Stimulated activated CD8-positive, alpha-beta memory T cell treated with anti-CD3 and anti-CD28 coated beads, Interleukin-7, amount 100 ng/mL, for 1 hour (primary cell): ENCODE measurements around the gene CPSF2.

Source experiments
- DNase-seq, 2 donors: peaks; one replicate each; pipeline ENCODE4 v3.0.0-alpha.2; 2020; ENCODE audit warnings: low read depth in 2 of 2

Gene CPSF2

DNA sequence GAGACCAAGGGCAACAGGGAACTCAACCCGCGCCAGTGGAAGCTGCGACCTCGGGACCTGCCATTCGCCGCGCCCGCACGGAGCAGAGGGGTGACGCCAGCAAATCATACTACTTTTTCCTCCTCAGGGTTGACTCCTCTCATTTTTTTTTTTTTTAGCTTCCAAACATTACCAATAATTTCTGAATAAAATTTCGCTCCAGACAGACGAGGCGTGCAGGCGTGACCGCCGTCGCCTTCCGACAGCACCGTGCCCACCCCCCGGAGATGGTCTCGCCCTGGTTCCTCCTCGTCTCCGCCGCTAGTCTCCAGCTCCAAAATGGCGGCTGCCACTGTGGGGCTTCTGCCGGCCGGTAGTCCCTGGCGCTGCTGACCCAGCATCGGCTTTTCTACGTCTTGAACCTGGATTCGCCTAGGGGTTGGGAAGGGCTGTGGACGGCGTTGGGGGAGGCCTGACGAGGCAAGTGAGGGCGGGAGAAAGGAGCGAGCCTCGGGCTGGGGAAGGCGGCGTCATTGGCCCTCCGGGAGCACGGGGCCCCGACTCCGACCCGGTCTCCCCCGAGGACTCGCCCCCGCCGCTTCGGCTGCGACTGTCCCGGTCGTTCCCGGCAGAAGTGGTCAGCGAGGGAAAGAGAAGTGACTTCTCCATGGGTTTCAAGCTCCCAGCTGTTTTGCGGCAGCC, at the start of gene CPSF2, which contains the start of gene NDUFB1:
TSS of gene CPSF2 (plus strand) at position 300 of the 681 bp plus-strand sequence. CDS start 9,016 bp downstream, outside the sequence.
TSS of gene NDUFB1 (minus strand) at position 37 of the 681 bp plus-strand sequence. CDS start 4,069 bp downstream, outside the sequence.
- DNase-seq = peak; percentile 63 to 76

GRCh38 chr14:92074555-92074954, 47.2 kb upstream of the CPSF2 start:
- no peak for DNase-seq

- DNase-seq = no peak
Measured at GRCh38 chr14:92088494-92088893, 33.3 kb upstream of the CPSF2 start.

DNA sequence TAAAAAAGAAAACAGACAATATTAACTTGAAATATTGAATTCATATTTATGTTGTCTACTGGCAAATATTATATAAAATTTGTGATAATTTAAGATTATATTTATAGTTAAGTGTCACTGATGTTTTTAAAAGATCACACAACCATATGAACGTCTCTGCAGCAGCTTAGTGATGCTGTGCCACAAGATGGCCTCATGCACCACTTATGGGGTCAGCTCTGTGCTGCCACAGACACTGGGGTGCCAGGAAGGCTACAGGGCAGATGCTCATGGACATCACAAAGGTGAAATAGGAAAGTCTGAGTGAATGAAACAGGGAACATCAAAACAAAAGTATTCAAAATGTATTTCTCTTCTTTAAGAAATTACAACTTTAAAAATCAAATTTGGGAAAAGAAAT, 28.4 kb upstream of the CPSF2 start:
- no peak for DNase-seq

DNA sequence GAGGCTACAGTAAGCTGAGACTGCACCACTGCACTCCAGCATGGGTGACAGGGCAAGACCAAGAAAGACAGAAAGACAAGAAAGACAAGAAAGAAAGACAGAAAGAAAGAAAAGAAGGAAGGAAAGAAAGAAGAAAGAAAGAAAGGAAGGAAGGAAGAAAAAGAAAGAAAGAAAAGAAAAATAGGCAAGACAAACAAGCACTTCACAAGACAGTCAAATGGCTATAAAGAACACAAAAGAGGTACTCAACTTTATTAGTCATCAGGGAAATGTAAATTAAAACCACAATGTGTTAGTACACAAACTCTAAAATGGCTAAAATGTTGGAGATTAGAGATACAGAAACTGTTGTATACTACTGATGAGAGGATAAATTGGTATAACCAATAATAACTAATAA, 22.0 kb upstream of the CPSF2 start:
- no peak for DNase-seq

DNA sequence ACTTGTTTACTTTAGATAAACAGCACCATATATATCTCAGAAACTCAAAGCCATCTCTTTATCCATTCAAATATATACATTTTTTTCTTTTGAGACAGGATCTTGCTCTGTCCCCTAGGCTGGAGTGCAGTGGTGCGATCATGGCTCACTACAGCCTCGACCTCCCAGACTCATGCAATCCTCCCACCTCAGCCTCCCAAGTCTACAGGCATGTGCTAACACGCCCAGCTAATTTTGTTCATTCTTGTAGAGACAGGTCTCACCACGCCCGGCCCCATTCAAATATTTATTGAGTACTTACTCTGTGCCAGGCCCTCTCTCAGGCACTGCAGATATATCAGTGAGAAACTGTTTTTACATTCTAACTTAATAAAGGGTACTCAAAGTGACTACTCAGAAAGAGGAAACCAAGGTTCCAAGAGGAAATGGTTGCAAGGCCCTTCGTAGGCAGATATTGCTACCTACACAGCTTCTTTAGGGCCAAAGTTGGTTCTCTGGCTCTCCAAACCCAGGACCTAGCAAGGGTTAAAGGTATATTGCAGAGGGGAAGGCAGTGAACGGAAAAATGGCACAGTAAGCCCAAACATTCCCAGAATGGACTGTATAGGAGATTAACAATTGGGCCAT, 18.3 kb upstream of the CPSF2 start:
- DNase-seq = no peak

GRCh38 chr14:92105073-92105892, 16.5 kb upstream of the CPSF2 start:
- DNase-seq = no peak

GRCh38 chr14:92105893-92106142, 16.0 kb upstream of the CPSF2 start:
- no peak for DNase-seq

- peak; percentile 86 to 90 for DNase-seq
Measured at GRCh38 chr14:92106143-92106926, 15.4 kb upstream of the CPSF2 start, which contains the start of gene ATXN3. Gene ATXN3 (minus strand): TSS chr14:92106582. CDS start chr14:92106552, 30 bp downstream.

DNA sequence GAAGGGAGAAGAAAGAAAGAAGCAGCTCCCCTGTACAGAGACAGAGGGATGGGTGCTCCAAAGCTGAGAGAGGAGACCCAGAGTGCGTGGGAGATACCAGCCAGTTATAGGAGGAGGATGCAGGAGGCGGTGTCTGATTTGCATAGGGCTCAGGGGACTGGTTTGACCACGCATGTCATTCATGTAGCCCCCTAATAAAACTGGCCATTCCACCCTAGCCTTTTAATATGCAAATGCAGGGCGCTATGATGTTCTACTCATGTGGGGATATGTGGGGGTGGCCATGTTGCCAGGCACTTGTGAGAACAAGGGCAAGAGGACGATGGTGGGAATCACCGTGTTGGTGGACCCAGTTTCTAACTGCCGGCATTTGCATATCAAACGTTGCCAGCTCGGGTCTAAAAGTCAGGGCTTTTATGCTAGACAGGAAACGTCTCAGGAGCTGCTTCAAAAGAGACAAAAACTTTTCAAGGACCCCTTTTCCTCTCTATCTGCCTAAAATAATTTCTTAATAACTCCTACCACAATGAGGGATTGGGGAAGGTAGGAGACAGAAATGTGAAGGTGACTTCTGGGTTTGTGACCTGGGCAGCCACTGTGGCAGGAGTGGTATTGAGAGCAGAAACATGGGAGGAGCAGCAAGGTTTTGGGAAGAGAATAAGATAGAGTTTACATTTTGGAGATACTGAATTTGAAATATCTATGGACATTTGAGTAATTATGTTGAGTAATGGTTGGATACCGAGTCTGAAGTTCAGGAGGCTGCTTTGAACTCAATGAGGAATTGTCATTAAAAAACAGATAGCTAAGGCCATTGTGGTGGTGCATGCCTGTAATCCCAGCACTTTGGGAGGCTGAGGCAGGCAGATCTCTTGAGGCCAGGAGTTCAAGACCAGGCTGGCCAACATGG, 13.2 kb upstream of the CPSF2 start:
- no peak for DNase-seq

GRCh38 chr14:92109490-92109889, 12.3 kb upstream of the CPSF2 start:
- DNase-seq = no peak

DNA sequence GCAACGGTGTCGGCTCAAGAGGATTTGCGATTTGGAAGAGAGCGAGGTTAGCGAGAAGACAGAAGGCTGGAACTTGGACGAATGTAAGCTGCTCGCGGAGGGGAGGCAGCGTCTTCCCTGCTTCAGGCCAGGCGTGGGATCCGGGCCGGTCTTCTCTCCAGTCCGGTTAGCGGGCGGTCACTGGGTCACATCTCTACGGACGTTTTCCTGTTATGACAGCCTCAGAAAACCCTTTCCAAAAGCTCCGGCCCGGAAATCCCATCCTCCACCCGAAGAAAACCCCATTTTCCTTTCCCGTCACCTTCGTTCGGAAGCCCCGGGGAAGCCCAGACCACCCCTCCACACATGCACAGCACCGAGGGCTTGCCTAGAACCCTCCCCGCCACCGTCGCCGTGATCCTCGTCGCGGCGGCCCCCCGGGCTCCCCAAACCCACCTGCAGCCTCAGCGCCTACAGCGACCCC, 531 bp upstream of the CPSF2 start:
- no peak for DNase-seq

GRCh38 chr14:92122351-92122677, 545 bp downstream of the CPSF2 start:
- DNase-seq = no peak

DNA sequence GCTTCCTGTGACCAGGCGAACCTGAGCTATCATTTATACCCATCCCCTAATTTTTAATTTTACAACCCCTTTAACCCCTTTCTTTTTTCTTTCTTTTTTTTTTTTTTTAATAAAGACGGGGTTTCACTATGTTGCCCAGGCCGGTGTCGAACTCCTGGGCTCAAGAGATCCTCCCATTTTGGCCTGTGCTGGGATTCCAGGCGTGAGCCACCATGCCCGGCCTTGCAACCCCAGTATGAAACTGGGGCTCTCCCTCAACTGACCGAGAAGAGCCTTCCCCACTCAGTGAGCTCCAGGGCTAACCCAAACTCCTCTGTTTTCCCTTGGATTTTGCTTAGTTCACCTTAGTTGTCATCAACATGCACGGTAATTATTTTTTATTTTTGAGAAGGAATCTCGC, 992 bp downstream of the CPSF2 start:
- DNase-seq = no peak

DNA sequence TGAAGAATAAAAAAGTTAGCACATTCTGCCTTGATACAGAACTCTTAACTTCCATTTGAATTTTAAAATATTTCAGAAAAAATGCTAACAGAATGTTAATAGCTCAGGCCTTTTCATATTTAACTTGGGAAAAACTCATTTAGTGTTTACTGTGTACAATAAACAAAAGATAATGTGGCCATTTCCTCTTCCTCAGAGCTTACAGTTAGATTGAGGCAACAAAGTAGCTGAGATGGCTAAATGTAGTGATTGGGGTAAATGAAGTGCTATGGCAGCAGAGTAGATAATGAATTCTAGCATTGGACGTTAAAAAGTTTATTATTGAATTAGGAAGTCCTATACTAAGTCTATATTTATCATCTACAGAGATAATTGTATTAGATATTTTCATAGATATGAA, 12.7 kb downstream of the CPSF2 start:
- DNase-seq = no peak

GRCh38 chr14:92135269-92135668, 13.5 kb downstream of the CPSF2 start:
- no peak for DNase-seq

DNA sequence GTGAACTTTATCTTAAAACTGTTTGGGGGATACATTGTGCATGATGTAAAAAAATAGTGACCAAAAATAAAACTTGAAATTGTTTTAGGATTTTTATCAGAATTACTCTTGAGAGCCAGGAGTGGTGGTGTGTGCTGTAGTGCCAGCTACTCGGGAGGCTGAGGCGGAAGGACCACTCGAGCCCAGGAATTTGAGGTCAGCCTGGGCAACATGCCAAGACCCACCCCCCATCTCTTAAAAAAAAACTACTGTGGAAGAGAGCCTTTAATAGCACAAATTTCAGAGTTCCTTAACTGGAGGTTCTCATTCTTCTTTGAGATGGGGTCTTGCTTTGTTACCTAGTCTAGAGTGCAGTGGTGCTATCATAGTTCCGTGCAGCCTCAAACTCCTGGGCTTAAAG, 21.5 kb downstream of the CPSF2 start:
- DNase-seq = no peak

DNA sequence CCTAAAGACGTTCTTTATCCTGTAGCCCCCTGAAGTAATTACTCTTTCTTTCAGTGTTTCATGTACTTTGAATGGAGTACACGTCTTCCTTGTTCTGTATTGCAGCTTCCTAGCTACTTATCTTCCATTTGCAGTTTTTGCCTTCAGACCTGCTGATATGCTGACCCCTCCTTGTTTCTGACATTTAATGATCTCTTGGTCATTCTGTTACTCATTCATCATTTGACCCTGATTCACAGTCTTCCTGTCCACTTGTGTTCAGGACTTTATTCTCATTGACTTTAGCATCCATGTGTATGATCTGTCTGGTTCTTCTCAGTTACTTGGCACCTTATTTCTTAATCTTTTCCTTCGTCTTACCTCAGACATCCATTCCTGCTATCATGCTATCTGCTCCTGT, 22.2 kb downstream of the CPSF2 start:
- DNase-seq = no peak

GRCh38 chr14:92144708-92145107, 22.9 kb downstream of the CPSF2 start:
- DNase-seq = no peak

DNA sequence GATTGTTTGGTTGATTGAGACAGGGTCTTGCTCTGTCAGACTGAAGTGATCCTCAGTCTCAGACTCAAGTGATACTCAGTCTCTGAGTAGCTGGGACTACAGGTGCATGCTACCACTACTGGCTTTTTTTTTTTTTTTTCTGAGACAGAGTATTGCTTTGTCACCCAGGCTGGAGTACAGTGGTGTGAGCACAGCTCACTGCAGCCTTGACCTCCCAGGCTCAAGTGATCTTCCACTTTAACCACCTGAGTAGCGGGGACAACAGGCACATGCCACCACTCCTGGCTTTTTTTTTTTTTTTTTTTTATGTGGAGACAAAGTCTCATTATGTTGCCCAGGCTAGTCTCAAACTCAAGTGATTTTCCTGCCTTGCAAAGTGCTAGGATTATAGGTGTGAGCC, 31.8 kb downstream of the CPSF2 start:
- DNase-seq = no peak
